HepG2 (cell line): ENCODE results near the gene RNF213. TPM values are rescaled to one million over a fixed set of nuclear protein-coding genes. Genes with fewer than 3 reads are reported as not detected.

Experiments used
- ATAC-seq: fragments of 200-7000 bp; cut with Tn5 transposase; 3 replicates; pipeline ENCODE4 v1.9.1; 2020; ENCODE audit warnings: mild to moderate bottlenecking, moderate library complexity
- BruUV-seq: library from RNA; stranded (reverse); fragments of 400-500 nt; replicated peaks from 2 replicates; lab custom pipeline; 2021; lab: Mats Ljungman, UMichigan
- CTCF ChIA-PET: fragments of 300-600 bp; formaldehyde crosslinking; extraction: SDS; loops from one replicate; lab custom pipeline; 2021; ENCODE audit warnings: low total read pairs, inconsistent platforms, low intra/inter-chr PET ratio; lab: Yijun Ruan, JAX
- POLR2A ChIA-PET: fragments of 350-600 bp; sonication (Branson Sonifier 250); formaldehyde crosslinking; loops from one replicate; lab custom pipeline; 2020; ENCODE audit warnings: antibody characterized with exemption, inconsistent platforms; lab: Yijun Ruan, JAX
- DNase-seq: peaks from one replicate; pipeline ENCODE4 v3.0.0-alpha.2; 2015; ENCODE audit warnings: low spot score
- FAIRE-seq: peaks from 3 replicates; lab custom pipeline; 2011; peaks lifted over from hg19 to GRCh38; lab: Jason Lieb, UNC
- H2AFZ ChIP-seq: one replicate; pipeline ENCODE4 v1.6.1; 2011; ENCODE audit warnings: low read length, inconsistent platforms
- H3K27ac ChIP-seq: fragments of 300-600 bp; 3 replicates; pipeline ENCODE4 v1.8.0; 2011; ENCODE audit warnings: mixed run types, mild to moderate bottlenecking, mixed read lengths, low read length, inconsistent platforms; ENCODE audit not compliant: insufficient read depth; ENCODE audit errors: extremely low read length
- H3K27me3 ChIP-seq, 2 experiments: fragments of 200-600 bp in 1 of 2; 2 replicates in 1 of 2; 3 replicates in 1 of 2; pipeline versions ENCODE4 v1.6.0 to v1.8.0; 2011; ENCODE audit warnings: low read length in 2 of 2, mild to moderate bottlenecking in 2 of 2, moderate library complexity in 2 of 2, inconsistent platforms in 1 of 2; ENCODE audit not compliant: insufficient read depth in 2 of 2, control insufficient read depth in 1 of 2
- H3K36me3 ChIP-seq, 2 experiments: fragments of 200-600 bp in 1 of 2; replicated peaks in 1 of 2; 2 replicates in 1 of 2; 3 replicates in 1 of 2; pipeline versions ENCODE4 v1.5.1 to v1.8.0; 2011; ENCODE audit warnings: low read length in 2 of 2, inconsistent platforms in 1 of 2; ENCODE audit not compliant: insufficient read depth in 2 of 2, control insufficient read depth in 1 of 2
- H3K4me1 ChIP-seq: 2 replicates; pipeline ENCODE4 v1.5.1; 2012; ENCODE audit warnings: low read length, inconsistent platforms; ENCODE audit not compliant: insufficient read depth
- H3K4me2 ChIP-seq: 2 replicates; pipeline ENCODE4 v1.6.0; 2011; ENCODE audit warnings: low read depth, low read length, inconsistent platforms
- H3K4me3 ChIP-seq, 3 experiments: fragments of 200-600 bp in 1 of 3; sonication (generic), shearing (Covaris generic) in 1 of 3; replicated peaks in 1 of 3; 2 replicates each; pipeline ENCODE4 v1.5.1; 2011 to 2016; ENCODE audit warnings: low read length in 3 of 3, inconsistent platforms in 2 of 3, low read depth in 2 of 3, mild to moderate bottlenecking in 2 of 3, control low read depth in 1 of 3, mixed read lengths in 1 of 3; ENCODE audit not compliant: insufficient read depth in 1 of 3
- H3K79me2 ChIP-seq: one replicate; pipeline ENCODE4 v1.6.1; 2011; ENCODE audit warnings: low read length, inconsistent platforms; ENCODE audit not compliant: insufficient read depth
- H3K9ac ChIP-seq: 2 replicates; pipeline ENCODE4 v1.6.0; 2011; ENCODE audit warnings: mild to moderate bottlenecking, low read depth, low read length, inconsistent platforms; ENCODE audit not compliant: insufficient read depth
- H3K9me3 ChIP-seq: 2 replicates; pipeline ENCODE4 v1.5.1; 2012; ENCODE audit warnings: mild to moderate bottlenecking, low read length
- H4K20me1 ChIP-seq: 2 replicates; pipeline ENCODE4 v1.6.0; 2011; ENCODE audit warnings: inconsistent platforms, mild to moderate bottlenecking, low read length, moderate library complexity; ENCODE audit not compliant: insufficient read depth
- BCL6 ChIP-seq: IDR thresholded peaks from 2 replicates; pipeline ENCODE4 v1.6.1; 2016; ENCODE audit warnings: missing genetic modification reagents, missing compliant biosample characterization
- CERS6 ChIP-seq: sonication (generic); formaldehyde crosslinking; IDR thresholded peaks from 2 replicates; pipeline ENCODE4 v1.5.0; 2020; ENCODE audit warnings: missing genetic modification reagents
- FIP1L1 ChIP-seq: fragments of 200-400 bp; formaldehyde crosslinking; IDR thresholded peaks from 2 replicates; pipeline ENCODE4 v1.6.1; 2018; ENCODE audit warnings: low read depth, mild to moderate bottlenecking, low read length, moderate library complexity, borderline replicate concordance; ENCODE audit not compliant: insufficient read depth
- GATAD1 ChIP-seq: IDR thresholded peaks from 2 replicates; pipeline ENCODE4 v1.6.1; 2016; ENCODE audit warnings: missing genetic modification reagents, missing compliant biosample characterization
- HMG20B ChIP-seq: conservative IDR thresholded peaks from 2 replicates; pipeline ENCODE4 v1.6.1; 2016; ENCODE audit warnings: missing genetic modification reagents, missing compliant biosample characterization
- MIER2 ChIP-seq: IDR thresholded peaks from 2 replicates; pipeline ENCODE4 v1.6.1; 2016; ENCODE audit warnings: missing biosample characterization, missing genetic modification reagents
- NFE2L2 ChIP-seq: fragments of 150-350 bp; IDR thresholded peaks from 2 replicates; pipeline ENCODE4 v1.6.1; 2014; ENCODE audit warnings: low read length
- TCF7 ChIP-seq: sonication (generic); IDR thresholded peaks from 2 replicates; pipeline ENCODE4 v1.6.1; 2016; ENCODE audit warnings: antibody characterized with exemption, low read depth
- ZNF550 ChIP-seq: sonication (generic); formaldehyde crosslinking; IDR thresholded peaks from 2 replicates; pipeline ENCODE4 v1.4.0; 2020; ENCODE audit warnings: mild to moderate bottlenecking, missing genetic modification reagents, borderline replicate concordance
- ZNF7 ChIP-seq: IDR thresholded peaks from 2 replicates; pipeline ENCODE4 v1.6.1; 2016; ENCODE audit warnings: missing biosample characterization, missing genetic modification reagents
- WGBS: methylation state at CpG from one replicate; pipeline ENCODE4 v1.1.6; 2017; ENCODE audit warnings: low lambda C conversion rate; 5-methylcytosine and 5-hydroxymethylcytosine counted together
- in situ Hi-C: cut with HindIII; loops from 2 replicates; pipeline ENCODE4 v1.10.0; 2017; ENCODE audit warnings: low pct_unique_long_range_greater_than_20kb; ENCODE audit not compliant: extremely low pct_ligation_motif_present
- intact Hi-C: fragments of 100-400 bp; cut with micrococcal nuclease; formaldehyde crosslinking; loops from one replicate; pipeline ENCODE4 v1.10.0; 2022; ENCODE audit not compliant: unreplicated experiment
- polyA plus RNA-seq, 8 experiments: library from polyadenylated mRNA; depleted of rRNA in 3 of 8; stranded (reverse) in 7 of 8; unstranded in 1 of 8; fragments of >200 nt; fragmentation: Illumina TruSeq in 4 of 8; extraction: Trizol in 4 of 8; gene quantifications; 2 replicates each; pipeline versions ENCODE4 v1.2.1 to v1.2.3, GENCODE V29; 2011 to 2016; ENCODE audit warnings: low read depth in 4 of 8, missing spikeins in 1 of 8, mixed read lengths in 1 of 8; ENCODE audit not compliant: insufficient read depth in 1 of 8
- total RNA-seq, 5 experiments: library from RNA; depleted of rRNA; stranded (reverse); fragments of >200 nt; fragmentation: Illumina TruSeq; extraction: Trizol; gene quantifications; 2 replicates each; pipeline ENCODE4 v1.2.3, GENCODE V29; 2016; ENCODE audit warnings: low read depth in 1 of 5
- TF ChIP-seq, protein P1 (sequence below): IDR thresholded peaks from 2 replicates; pipeline ENCODE4 v1.6.1; 2016; ENCODE audit warnings: low read depth, borderline replicate concordance
- TF ChIP-seq, protein P2 (sequence below): sonication (generic); formaldehyde crosslinking; IDR thresholded peaks from 2 replicates; pipeline ENCODE4 v1.8.1; 2023; ENCODE audit warnings: missing genetic modification reagents, mild to moderate bottlenecking, borderline replicate concordance
- TF ChIP-seq, protein P3 (sequence below): sonication (generic); formaldehyde crosslinking; IDR thresholded peaks from 2 replicates; pipeline ENCODE4 v1.9.0; 2021; ENCODE audit warnings: missing genetic modification reagents, borderline replicate concordance

RNF213 gene
- total and polyA plus RNA-seq, 2 of the 13 experiments (the other 11 are each of a cell fraction or from before 2014, with no cell fraction given): 38.6 to 38.7 TPM

GRCh38 chr17:80432961-80433550, 172.4 kb downstream of the RNF213 start:
- TF ChIP-seq GATAD1 (CRISPR knock-in tag): no peak
- TF ChIP-seq TCF7: no peak
- WGBS: 0% methylated on average over 2 of the region's 6 CpGs
- CTCF ChIA-PET: no interaction called here

GRCh38 chr17:80433916-80434666, 173.4 kb downstream of the RNF213 start:
- Histone ChIP-seq H3K9ac (no peak overlapping the region), H3K27ac (no peak overlapping the region), H3K4me1 (no peaks in the 10 kb centered on the region), H3K9me3 (no peaks in the 10 kb centered on the region), H4K20me1 (no peaks in the 10 kb centered on the region; the same call in 1 of the 2 replicates), H3K4me3 (no peak overlapping the region), H3K27me3 (peaks cover 2 to 12% of the 10 kb centered on the region in 2 experiments; a peak in 2 of 5 replicates), H3K4me2 (no peak overlapping the region), H3K79me2 (no peaks in the 10 kb centered on the region), H2AFZ (no peak overlapping the region), H3K36me3 (no peaks in the 10 kb centered on the region)
- DNase-seq (no peak), FAIRE-seq (peak; percentile 23), ATAC-seq (no peak)
- in situ Hi-C loops: no loop called here
- ChIA-PET CTCF (no interaction called here), POLR2A (no interaction called here)
- WGBS: 19% methylated on average over 12 of the region's 12 CpGs
- intact Hi-C loops: no loop called here
- BruUV-seq: no TSS peak
- TF ChIP-seq ZNF7 (CRISPR knock-in tag): peak; percentile 63; the same call in 1 of the 2 replicates
- TF ChIP-seq MIER2 (CRISPR knock-in tag): no peak
- TF ChIP-seq, protein P1, sequence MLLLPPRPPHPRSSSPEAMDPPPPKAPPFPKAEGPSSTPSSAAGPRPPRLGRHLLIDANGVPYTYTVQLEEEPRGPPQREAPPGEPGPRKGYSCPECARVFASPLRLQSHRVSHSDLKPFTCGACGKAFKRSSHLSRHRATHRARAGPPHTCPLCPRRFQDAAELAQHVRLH: no peak
- TF ChIP-seq BCL6 (CRISPR knock-in tag): peak; percentile 53; the same call in 1 of the 2 replicates
- TF ChIP-seq CERS6 (CRISPR knock-in tag): no peak
- TF ChIP-seq, protein P2, sequence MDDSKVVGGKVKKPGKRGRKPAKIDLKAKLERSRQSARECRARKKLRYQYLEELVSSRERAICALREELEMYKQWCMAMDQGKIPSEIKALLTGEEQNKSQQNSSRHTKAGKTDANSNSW (CRISPR knock-in tag): no peak
- no peak for TF ChIP-seq HMG20B
- TF ChIP-seq ZNF550 (CRISPR knock-in tag): no peak
- TF ChIP-seq FIP1L1: no peak
- TF ChIP-seq, protein P3, sequence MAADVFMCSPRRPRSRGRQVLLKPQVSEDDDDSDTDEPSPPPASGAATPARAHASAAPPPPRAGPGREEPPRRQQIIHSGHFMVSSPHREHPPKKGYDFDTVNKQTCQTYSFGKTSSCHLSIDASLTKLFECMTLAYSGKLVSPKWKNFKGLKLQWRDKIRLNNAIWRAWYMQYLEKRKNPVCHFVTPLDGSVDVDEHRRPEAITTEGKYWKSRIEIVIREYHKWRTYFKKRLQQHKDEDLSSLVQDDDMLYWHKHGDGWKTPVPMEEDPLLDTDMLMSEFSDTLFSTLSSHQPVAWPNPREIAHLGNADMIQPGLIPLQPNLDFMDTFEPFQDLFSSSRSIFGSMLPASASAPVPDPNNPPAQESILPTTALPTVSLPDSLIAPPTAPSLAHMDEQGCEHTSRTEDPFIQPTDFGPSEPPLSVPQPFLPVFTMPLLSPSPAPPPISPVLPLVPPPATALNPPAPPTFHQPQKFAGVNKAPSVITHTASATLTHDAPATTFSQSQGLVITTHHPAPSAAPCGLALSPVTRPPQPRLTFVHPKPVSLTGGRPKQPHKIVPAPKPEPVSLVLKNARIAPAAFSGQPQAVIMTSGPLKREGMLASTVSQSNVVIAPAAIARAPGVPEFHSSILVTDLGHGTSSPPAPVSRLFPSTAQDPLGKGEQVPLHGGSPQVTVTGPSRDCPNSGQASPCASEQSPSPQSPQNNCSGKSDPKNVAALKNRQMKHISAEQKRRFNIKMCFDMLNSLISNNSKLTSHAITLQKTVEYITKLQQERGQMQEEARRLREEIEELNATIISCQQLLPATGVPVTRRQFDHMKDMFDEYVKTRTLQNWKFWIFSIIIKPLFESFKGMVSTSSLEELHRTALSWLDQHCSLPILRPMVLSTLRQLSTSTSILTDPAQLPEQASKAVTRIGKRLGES (CRISPR knock-in tag): no peak
- TF ChIP-seq NFE2L2: no peak

More at GRCh38 chr17:80432961-80433550, 172.4 kb downstream of the RNF213 start:
- BruUV-seq: no TSS peak
- no peak for FAIRE-seq
- Histone ChIP-seq H3K4me3 (no peak overlapping the region), H4K20me1 (no peaks in the 10 kb centered on the region; the same call in 1 of the 2 replicates), H3K79me2 (no peaks in the 10 kb centered on the region), H3K27ac (no peak overlapping the region), H2AFZ (no peak overlapping the region), H3K36me3 (no peaks in the 10 kb centered on the region), H3K4me1 (no peaks in the 10 kb centered on the region), H3K27me3 (peaks cover 2 to 12% of the 10 kb centered on the region in 2 experiments; a peak in 2 of 5 replicates), H3K4me2 (no peak overlapping the region), H3K9ac (no peak overlapping the region), H3K9me3 (no peaks in the 10 kb centered on the region)
- ATAC-seq: no peak
- intact Hi-C loops: no loop called here
- no peak for DNase-seq
- POLR2A ChIA-PET: no interaction called here
- in situ Hi-C loops: no loop called here
